ENCODE measurements around the gene SORBS2.

SORBS2 gene

DNA sequence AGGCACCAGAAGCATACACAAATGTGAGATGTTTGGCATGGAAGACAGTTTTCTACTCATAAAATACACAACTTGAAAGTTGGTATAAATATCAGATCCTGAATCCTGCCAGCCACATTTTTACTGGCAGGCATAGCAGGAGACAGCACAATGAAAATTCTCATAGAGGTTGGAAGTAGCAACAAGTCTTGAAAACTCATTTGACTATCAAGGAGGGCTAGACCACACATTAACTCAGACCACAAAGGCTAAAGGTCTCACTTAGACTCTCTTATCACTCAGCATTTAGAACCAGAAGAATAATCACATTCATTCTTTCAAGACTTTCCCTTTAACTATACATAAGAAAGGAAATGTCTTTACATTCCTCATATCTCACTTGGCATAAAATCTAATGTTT, 56.5 kb downstream of the SORBS2 start:
- TF ChIP-seq RARB (CRISPR knock-in tag; IDR thresholded peaks at IDR 0.05) (no peak), ZNF565 (CRISPR knock-in tag; conservative IDR thresholded peaks at IDR 0.05; ENCODE audit: low read depth) (no peak), ZFP30 (CRISPR knock-in tag; IDR thresholded peaks at IDR 0.05) (no peak), ISL1 (CRISPR knock-in tag; IDR thresholded peaks at IDR 0.05) (no peak), TSHZ2 (CRISPR knock-in tag; IDR thresholded peaks at IDR 0.05) (no peak), BACH2 (CRISPR knock-in tag; IDR thresholded peaks at IDR 0.05; ENCODE audit: borderline replicate concordance) (no peak), OSR1 (CRISPR knock-in tag; IDR thresholded peaks at IDR 0.05) (no peak), ESRRG (CRISPR knock-in tag; IDR thresholded peaks at IDR 0.05) (no peak), ZC3H10 (CRISPR knock-in tag; IDR thresholded peaks at IDR 0.05) (no peak), GLIS3 (CRISPR knock-in tag; IDR thresholded peaks at IDR 0.05) (no peak), POU6F1 (CRISPR knock-in tag; IDR thresholded peaks at IDR 0.05; ENCODE audit: borderline replicate concordance, low read depth) (no peak), PPARA (CRISPR knock-in tag; IDR thresholded peaks at IDR 0.05; ENCODE audit: borderline replicate concordance) (no peak), CREB5 (CRISPR knock-in tag; IDR thresholded peaks at IDR 0.05; ENCODE audit: low read depth) (no peak), ARNTL (CRISPR knock-in tag; IDR thresholded peaks at IDR 0.05; ENCODE audit: borderline replicate concordance, low read depth) (no peak), ZNF8 (CRISPR knock-in tag; IDR thresholded peaks at IDR 0.05) (no peak)
- TF ChIP-seq, protein P1, sequence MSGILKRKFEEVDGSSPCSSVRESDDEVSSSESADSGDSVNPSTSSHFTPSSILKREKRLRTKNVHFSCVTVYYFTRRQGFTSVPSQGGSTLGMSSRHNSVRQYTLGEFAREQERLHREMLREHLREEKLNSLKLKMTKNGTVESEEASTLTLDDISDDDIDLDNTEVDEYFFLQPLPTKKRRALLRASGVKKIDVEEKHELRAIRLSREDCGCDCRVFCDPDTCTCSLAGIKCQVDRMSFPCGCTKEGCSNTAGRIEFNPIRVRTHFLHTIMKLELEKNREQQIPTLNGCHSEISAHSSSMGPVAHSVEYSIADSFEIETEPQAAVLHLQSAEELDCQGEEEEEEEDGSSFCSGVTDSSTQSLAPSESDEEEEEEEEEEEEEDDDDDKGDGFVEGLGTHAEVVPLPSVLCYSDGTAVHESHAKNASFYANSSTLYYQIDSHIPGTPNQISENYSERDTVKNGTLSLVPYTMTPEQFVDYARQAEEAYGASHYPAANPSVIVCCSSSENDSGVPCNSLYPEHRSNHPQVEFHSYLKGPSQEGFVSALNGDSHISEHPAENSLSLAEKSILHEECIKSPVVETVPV (CRISPR knock-in tag; IDR thresholded peaks at IDR 0.05), result no peak
- ATAC-seq, result no peak

DNA sequence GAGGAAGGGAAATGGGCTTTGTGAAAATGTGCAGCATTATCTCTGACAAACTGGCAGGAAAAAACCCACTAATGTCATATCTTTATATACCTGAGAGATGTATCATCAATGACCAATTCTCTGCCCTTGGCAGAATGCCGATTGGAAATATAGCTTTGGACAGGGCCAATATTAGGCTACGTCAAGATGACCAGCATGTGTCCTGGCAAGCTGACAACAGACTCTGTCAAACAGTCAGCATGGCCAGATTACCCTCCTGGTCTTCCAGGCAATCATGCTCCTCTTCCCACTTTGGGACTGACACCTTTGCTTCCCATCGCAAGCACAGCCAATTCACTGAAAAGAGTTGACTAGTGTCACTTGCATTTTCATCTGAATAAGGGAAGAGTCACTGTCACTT, 57.0 kb downstream of the SORBS2 start:
- ATAC-seq, result no peak
- TF ChIP-seq TOX (CRISPR knock-in tag; IDR thresholded peaks at IDR 0.05; ENCODE audit: borderline replicate concordance) (no peak), ZFP30 (CRISPR knock-in tag; IDR thresholded peaks at IDR 0.05) (no peak), ZFP3 (CRISPR knock-in tag; IDR thresholded peaks at IDR 0.05) (no peak), OSR1 (CRISPR knock-in tag; IDR thresholded peaks at IDR 0.05) (no peak)

- TF ChIP-seq TCF4 (CRISPR knock-in tag; IDR thresholded peaks at IDR 0.05; ENCODE audit: borderline replicate concordance), result no peak
- TF ChIP-seq ZFP3 (CRISPR knock-in tag; IDR thresholded peaks at IDR 0.05), result no peak
- no peak for TF ChIP-seq OSR1 (CRISPR knock-in tag; IDR thresholded peaks at IDR 0.05)
- no peak for TF ChIP-seq BACH2 (CRISPR knock-in tag; IDR thresholded peaks at IDR 0.05; ENCODE audit: borderline replicate concordance)
- TF ChIP-seq ZC3H10 (CRISPR knock-in tag; IDR thresholded peaks at IDR 0.05), result no peak
- no peak for TF ChIP-seq CSDC2 (CRISPR knock-in tag; IDR thresholded peaks at IDR 0.05)
- TF ChIP-seq TOX (CRISPR knock-in tag; IDR thresholded peaks at IDR 0.05; ENCODE audit: borderline replicate concordance), result no peak
- no peak for TF ChIP-seq SNAI2 (CRISPR knock-in tag; IDR thresholded peaks at IDR 0.05)
- TF ChIP-seq CREB5 (CRISPR knock-in tag; IDR thresholded peaks at IDR 0.05; ENCODE audit: low read depth), result no peak
- no peak for TF ChIP-seq ESRRG (CRISPR knock-in tag; IDR thresholded peaks at IDR 0.05)
- TF ChIP-seq ZNF8 (CRISPR knock-in tag; IDR thresholded peaks at IDR 0.05), result no peak
- TF ChIP-seq RARB (CRISPR knock-in tag; IDR thresholded peaks at IDR 0.05), result no peak
- TF ChIP-seq ZNF70 (CRISPR knock-in tag; IDR thresholded peaks at IDR 0.05), result no peak
- no peak for TF ChIP-seq PPARA (CRISPR knock-in tag; IDR thresholded peaks at IDR 0.05; ENCODE audit: borderline replicate concordance)
- TF ChIP-seq, protein P1 (CRISPR knock-in tag; IDR thresholded peaks at IDR 0.05), result no peak
- TF ChIP-seq ISL1 (CRISPR knock-in tag; IDR thresholded peaks at IDR 0.05), result no peak
- no peak for TF ChIP-seq ZFP30 (CRISPR knock-in tag; IDR thresholded peaks at IDR 0.05)
- ATAC-seq, result no peak
Measured at GRCh38 chr4:185752872-185753271, 59.1 kb downstream of the SORBS2 start.

All from SK-N-SH treated with all-trans-retinoic acid at 6 μM for 48 hours (cell line).